Natural killer cell (primary cell): ENCODE measurements around the gene LAMA5. TPM values are rescaled to one million over a fixed set of nuclear protein-coding genes. Genes with fewer than 3 reads are reported as not detected.
A peak's percentile ranks its signal among the peaks of the same experiment; 100 is the strongest.

ENCODE experiments used
- ATAC-seq, 3 donors: fragments of 150-1000 bp in 2 of 3; fragments of 200-7000 bp in 1 of 3; cut with Tn5 transposase; 1 replicate in 1 of 3; 2 replicates in 2 of 3; pipeline ENCODE4 v1.10.0; 2021; ENCODE audit warnings: mild to moderate bottlenecking in 2 of 3, moderate library complexity in 2 of 3
- DNase-seq, 2 donors: peaks; one replicate each; pipeline versions ENCODE4 v3.0.0 to v3.0.0-alpha.2; 2013 to 2021; ENCODE audit warnings: mixed read lengths in 1 of 2
- H3K27ac ChIP-seq: one replicate; pipeline ENCODE4 v1.5.1; 2013; ENCODE audit warnings: mild to moderate bottlenecking, low read length
- H3K27me3 ChIP-seq: one replicate; pipeline ENCODE4 v1.6.1; 2013; ENCODE audit warnings: low read length; ENCODE audit not compliant: control insufficient read depth, insufficient read depth
- H3K36me3 ChIP-seq: one replicate; pipeline ENCODE4 v1.6.1; 2013; ENCODE audit warnings: low read length; ENCODE audit not compliant: control insufficient read depth, insufficient read depth
- H3K4me1 ChIP-seq: one replicate; pipeline ENCODE4 v1.6.1; 2013; ENCODE audit warnings: low read length; ENCODE audit not compliant: control insufficient read depth, insufficient read depth
- H3K4me3 ChIP-seq: one replicate; pipeline ENCODE4 v1.5.1; 2013; ENCODE audit warnings: low read length
- H3K9me3 ChIP-seq: one replicate; pipeline ENCODE4 v1.6.1; 2013; ENCODE audit warnings: low read length; ENCODE audit not compliant: control insufficient read depth, insufficient read depth
- H3K27ac Mint-ChIP-seq, 2 donors: one replicate each; pipeline ENCODE4 v1.8.0; 2022; ENCODE audit warnings: mild to moderate bottlenecking in 2 of 2, mixed read lengths in 2 of 2, moderate library complexity in 1 of 2
- H3K27me3 Mint-ChIP-seq, 2 donors: one replicate each; pipeline ENCODE4 v1.8.0; 2022; ENCODE audit warnings: low read depth in 2 of 2, mixed read lengths in 2 of 2
- H3K36me3 Mint-ChIP-seq: one replicate; pipeline ENCODE4 v1.8.0; 2022; ENCODE audit warnings: mixed read lengths
- H3K4me1 Mint-ChIP-seq, 2 donors: one replicate each; pipeline ENCODE4 v1.8.0; 2022; ENCODE audit warnings: mixed read lengths in 2 of 2
- H3K4me3 Mint-ChIP-seq: one replicate; pipeline ENCODE4 v1.8.0; 2022; ENCODE audit warnings: mild to moderate bottlenecking, moderate library complexity, mixed read lengths
- H3K9me3 Mint-ChIP-seq, 2 donors: one replicate each; pipeline ENCODE4 v1.8.0; 2022; ENCODE audit warnings: mixed read lengths in 2 of 2
- WGBS: methylation state at CpG from one replicate; pipeline ENCODE4 v1.1.7; 2013; ENCODE audit warnings: missing lambda C conversion rate; ENCODE audit not compliant: insufficient coverage; 5-methylcytosine and 5-hydroxymethylcytosine counted together
- intact Hi-C: fragments of 100-400 bp; cut with micrococcal nuclease; formaldehyde crosslinking; loops from one replicate; pipeline ENCODE4 v1.14.2; 2022
- total RNA-seq, 4 donors: library from RNA; stranded (reverse); fragments of 120-200 nt in 1 of 4; gene quantifications; one replicate each; pipeline versions ENCODE4 v1.2.3 to v1.2.4, GENCODE V29; 2013 to 2022
- TF ChIP-seq, protein P1 (sequence below): fragments of 200-600 bp; IDR thresholded peaks from one replicate; pipeline ENCODE4 v1.8.0; 2022; ENCODE audit warnings: antibody characterized with exemption

The LAMA5 gene
- total RNA-seq, 3 donors from 2014 or later (not counting 1 experiment from before 2014, with no cell fraction given), result 1.0 to 4.3 (median 1.4) TPM

DNA sequence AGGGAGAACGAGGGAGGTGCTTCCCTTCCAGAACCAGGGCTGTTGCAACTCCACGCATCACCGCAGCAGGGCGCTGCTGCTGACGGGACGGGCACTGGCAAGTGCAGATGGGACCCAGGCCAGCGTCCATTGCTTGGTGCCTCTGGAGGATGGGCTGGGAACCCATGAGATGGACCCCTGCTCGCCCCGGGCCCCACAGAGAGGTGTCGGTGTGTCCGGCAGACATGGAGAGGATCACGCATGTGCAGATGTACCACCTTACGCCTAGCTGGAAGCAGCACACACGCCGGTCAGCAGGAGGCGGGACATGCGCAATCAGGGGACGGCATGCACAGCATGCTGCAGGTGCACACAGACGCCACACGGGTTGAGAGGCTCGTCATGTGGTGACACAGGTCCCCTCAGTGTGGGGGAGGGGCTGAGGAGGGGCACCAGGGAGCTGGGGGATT is 34.2 kb upstream of the LAMA5 start:
- WGBS, result 93% methylated on average over 21 of the region's 21 CpGs
- Histone ChIP-seq H3K9me3 (no peaks in the 10 kb centered on the region), H3K36me3 (no peaks in the 10 kb centered on the region), H3K4me1 (peaks cover 14% of the 10 kb centered on the region), H3K4me3 (no peak overlapping the region), H3K27me3 (no peaks in the 10 kb centered on the region), H3K27ac (no peak overlapping the region)
- Mint-ChIP-seq H3K36me3 (no peaks in the 10 kb centered on the region), H3K9me3 (peaks cover 0 to 3% of the 10 kb centered on the region in 2 donors), H3K27me3 (no peaks in the 10 kb centered on the region), H3K4me3 (no peak overlapping the region), H3K27ac (no peak overlapping the region), H3K4me1 (peaks cover 10 to 17% of the 10 kb centered on the region in 2 donors)
- DNase-seq (no peak), ATAC-seq (no peak)
- TF ChIP-seq, protein P1, sequence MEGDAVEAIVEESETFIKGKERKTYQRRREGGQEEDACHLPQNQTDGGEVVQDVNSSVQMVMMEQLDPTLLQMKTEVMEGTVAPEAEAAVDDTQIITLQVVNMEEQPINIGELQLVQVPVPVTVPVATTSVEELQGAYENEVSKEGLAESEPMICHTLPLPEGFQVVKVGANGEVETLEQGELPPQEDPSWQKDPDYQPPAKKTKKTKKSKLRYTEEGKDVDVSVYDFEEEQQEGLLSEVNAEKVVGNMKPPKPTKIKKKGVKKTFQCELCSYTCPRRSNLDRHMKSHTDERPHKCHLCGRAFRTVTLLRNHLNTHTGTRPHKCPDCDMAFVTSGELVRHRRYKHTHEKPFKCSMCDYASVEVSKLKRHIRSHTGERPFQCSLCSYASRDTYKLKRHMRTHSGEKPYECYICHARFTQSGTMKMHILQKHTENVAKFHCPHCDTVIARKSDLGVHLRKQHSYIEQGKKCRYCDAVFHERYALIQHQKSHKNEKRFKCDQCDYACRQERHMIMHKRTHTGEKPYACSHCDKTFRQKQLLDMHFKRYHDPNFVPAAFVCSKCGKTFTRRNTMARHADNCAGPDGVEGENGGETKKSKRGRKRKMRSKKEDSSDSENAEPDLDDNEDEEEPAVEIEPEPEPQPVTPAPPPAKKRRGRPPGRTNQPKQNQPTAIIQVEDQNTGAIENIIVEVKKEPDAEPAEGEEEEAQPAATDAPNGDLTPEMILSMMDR, result no peak
- intact Hi-C loops, result no loop called here

DNA sequence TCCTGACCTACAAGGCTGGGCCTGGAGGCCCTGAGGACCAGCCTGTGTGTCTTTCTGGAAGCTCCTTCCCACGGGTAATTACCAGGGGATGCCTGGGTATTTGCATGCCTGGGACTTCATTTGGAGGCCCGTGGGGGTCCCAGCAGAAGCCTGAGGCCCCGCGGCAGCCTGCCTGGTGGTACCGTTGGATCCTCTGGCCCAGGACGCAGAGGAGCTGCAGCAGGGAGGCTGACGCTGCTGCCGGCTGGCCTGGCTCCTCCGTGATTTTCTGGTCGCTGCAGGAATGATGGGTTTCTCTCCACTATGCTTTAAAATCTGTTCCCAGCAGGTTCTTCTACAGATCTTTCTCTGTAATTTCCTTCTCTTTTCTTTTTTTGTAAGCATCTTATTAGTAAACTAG is 33.4 kb upstream of the LAMA5 start:
- H3K9me3 ChIP-seq, result no peaks in the 10 kb centered on the region
- H3K4me1 ChIP-seq, result peaks cover 6% of the 10 kb centered on the region
- Mint-ChIP-seq H3K27me3 (no peaks in the 10 kb centered on the region), H3K4me3 (no peak overlapping the region), H3K4me1 (peaks cover 3 to 9% of the 10 kb centered on the region in 2 donors), H3K9me3 (peaks cover 0 to 3% of the 10 kb centered on the region in 2 donors), H3K36me3 (no peaks in the 10 kb centered on the region), H3K27ac (no peak overlapping the region)
- no peak for DNase-seq
- 89% methylated on average over 10 of the region's 10 CpGs for WGBS
- intact Hi-C loops, result no loop called here
- TF ChIP-seq, protein P1, result no peak
- no peak for ATAC-seq
- H3K27me3 ChIP-seq, result no peaks in the 10 kb centered on the region
- no peaks in the 10 kb centered on the region for H3K36me3 ChIP-seq
- H3K27ac ChIP-seq, result no peak overlapping the region
- no peak overlapping the region for H3K4me3 ChIP-seq

DNA sequence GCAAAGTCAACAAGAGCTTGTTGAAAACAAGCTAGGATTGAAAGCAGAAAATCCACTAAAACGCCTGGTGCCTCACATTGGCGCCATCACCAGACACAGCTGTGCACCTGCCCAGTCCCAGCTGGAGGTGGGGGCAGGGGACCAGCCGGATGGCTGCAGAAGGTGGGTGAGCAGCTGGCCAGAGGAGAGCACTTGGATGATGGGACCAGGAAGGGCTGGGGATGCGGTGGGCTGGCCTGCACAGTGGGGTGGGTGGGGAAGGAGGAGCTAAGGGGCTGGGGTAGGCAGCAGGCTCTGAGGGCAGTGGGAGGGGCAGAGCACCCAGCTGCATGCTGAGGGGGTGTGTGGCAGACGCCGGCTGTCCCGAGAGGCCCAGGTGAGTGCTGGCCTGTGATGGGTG is 32.9 kb upstream of the LAMA5 start:
- Mint-ChIP-seq H3K27me3 (no peaks in the 10 kb centered on the region), H3K4me3 (no peak overlapping the region), H3K9me3 (peaks cover 0 to 3% of the 10 kb centered on the region in 2 donors), H3K27ac (no peak overlapping the region), H3K4me1 (peaks cover 0 to 3% of the 10 kb centered on the region in 2 donors), H3K36me3 (no peaks in the 10 kb centered on the region)
- H3K4me3 ChIP-seq, result no peak overlapping the region
- DNase-seq (no peak), ATAC-seq (no peak)
- TF ChIP-seq, protein P1, result no peak
- WGBS, result 89% methylated on average over 7 of the region's 7 CpGs
- no peaks in the 10 kb centered on the region for H3K27me3 ChIP-seq
- peaks cover 2% of the 10 kb centered on the region for H3K4me1 ChIP-seq
- H3K9me3 ChIP-seq, result no peaks in the 10 kb centered on the region
- H3K36me3 ChIP-seq, result peaks cover 2% of the 10 kb centered on the region
- no peak overlapping the region for H3K27ac ChIP-seq
- intact Hi-C loops, result no loop called here

DNA sequence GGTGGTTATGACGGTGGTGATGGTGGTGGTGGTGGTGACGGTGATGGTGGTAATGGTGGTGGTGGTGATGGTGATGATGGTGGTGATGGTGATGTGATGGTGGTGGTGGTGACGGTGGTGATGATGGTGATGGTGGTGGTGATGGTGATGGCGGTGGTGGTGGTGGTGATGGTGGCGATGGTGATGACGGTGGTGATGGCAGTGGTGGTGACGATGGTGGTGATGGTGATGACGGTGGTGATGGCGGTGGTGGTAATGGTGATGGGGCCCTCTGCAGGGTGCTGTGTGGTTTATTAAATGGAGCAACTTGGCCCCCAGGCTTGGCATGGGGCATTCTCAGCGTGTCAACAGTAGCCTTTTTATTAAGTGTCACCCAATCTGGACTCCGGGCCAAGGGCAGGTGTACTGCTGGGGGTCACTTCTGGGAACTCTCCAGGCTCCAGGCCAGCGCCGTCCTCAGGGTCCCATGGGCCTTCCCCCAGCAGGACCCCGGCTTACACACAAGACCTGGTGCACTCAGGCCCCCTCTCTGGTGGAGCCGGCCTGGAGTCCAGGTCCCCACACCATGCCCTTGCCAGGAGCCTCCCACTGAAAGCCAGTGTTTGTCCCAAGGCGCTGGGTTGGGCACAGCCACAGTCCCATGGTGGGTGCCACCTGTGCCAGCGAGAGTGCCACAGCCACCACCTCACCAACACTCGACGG is 31.2 kb upstream of the LAMA5 start:
- WGBS, result 93% methylated on average over 19 of the region's 19 CpGs
- Histone ChIP-seq H3K9me3 (no peaks in the 10 kb centered on the region), H3K4me3 (no peak overlapping the region), H3K36me3 (peaks cover 4% of the 10 kb centered on the region), H3K27me3 (no peaks in the 10 kb centered on the region), H3K27ac (no peak overlapping the region), H3K4me1 (no peaks in the 10 kb centered on the region)
- intact Hi-C loops, result no loop called here
- Mint-ChIP-seq H3K4me3 (no peak overlapping the region), H3K36me3 (no peaks in the 10 kb centered on the region), H3K27me3 (no peaks in the 10 kb centered on the region), H3K9me3 (peaks cover 0 to 3% of the 10 kb centered on the region in 2 donors), H3K27ac (peak overlapping the region in 1 of 2 donors; percentile 58), H3K4me1 (peaks cover 0 to 3% of the 10 kb centered on the region in 2 donors)
- TF ChIP-seq, protein P1, result no peak
- no peak for DNase-seq
- no peak for ATAC-seq
